Measurements from ENCODE around the gene PRND. TPM values are rescaled to one million over a fixed set of nuclear protein-coding genes. Genes with fewer than 3 reads are reported as not detected.

PRND gene
- total and polyA plus RNA-seq, 2 of the 13 experiments (the other 11 are each of a cell fraction or from before 2014, with no cell fraction given) = not detected

GRCh38 chr20:4684837-4685413 lies 36.8 kb upstream of the PRND start (continued):
- no peak for TF ChIP-seq AHDC1 (CRISPR knock-in tag; IDR thresholded peaks at IDR 0.05; ENCODE audit: borderline replicate concordance)
- TF ChIP-seq ATM (IDR thresholded peaks at IDR 0.05; ENCODE audit: borderline replicate concordance) = no peak
- no peak for TF ChIP-seq AGO2 (optimal IDR thresholded peaks at IDR 0.05; ENCODE audit: low read depth, low read length)
- no peak for TF ChIP-seq RBM39 (IDR thresholded peaks at IDR 0.05; ENCODE audit: low read depth, low read length, poor library complexity, severe bottlenecking)
- TF ChIP-seq DMTF1 (CRISPR knock-in tag; IDR thresholded peaks at IDR 0.05) = no peak
- TF ChIP-seq ZNF318 (CRISPR knock-in tag; IDR thresholded peaks at IDR 0.05) = no peak
- TF ChIP-seq PLRG1 (conservative IDR thresholded peaks at IDR 0.05) = no peak
- no peak for TF ChIP-seq ZBTB34 (CRISPR knock-in tag; IDR thresholded peaks at IDR 0.05)
- TF ChIP-seq ZNF740 (CRISPR knock-in tag; IDR thresholded peaks at IDR 0.05) = no peak

All from HepG2 (cell line).